Tibial nerve (tissue), 4 donors: ENCODE results near the gene GSTP1.

Experiments
- CTCF ChIP-seq, 5 experiments: fragments of 200-600 bp in 3 of 5; fragments of 450-650 bp in 2 of 5; sonication (generic) in 3 of 5; IDR thresholded peaks; one replicate each; pipeline ENCODE4 v1.5.1; 2016 to 2019; ENCODE audit warnings: antibody characterized with exemption in 5 of 5, mild to moderate bottlenecking in 3 of 5, moderate library complexity in 2 of 5
- EP300 ChIP-seq, 2 donors: sonication (generic); formaldehyde crosslinking; IDR thresholded peaks; one replicate each; pipeline ENCODE4 v1.6.1; 2017; ENCODE audit warnings: antibody characterized with exemption in 2 of 2, mild to moderate bottlenecking in 1 of 2
- POLR2A ChIP-seq, 2 donors: fragments of 450-650 bp; IDR thresholded peaks; one replicate each; pipeline ENCODE4 v1.6.1; 2017; ENCODE audit warnings: antibody characterized with exemption in 2 of 2, mild to moderate bottlenecking in 2 of 2, moderate library complexity in 2 of 2

GRCh38 chr11:67571443-67571842, 12.2 kb upstream of the GSTP1 start:
- TF ChIP-seq POLR2A (IDR thresholded peaks at IDR 0.05) (no peak), CTCF (IDR thresholded peaks at IDR 0.05) (no peak), EP300 (IDR thresholded peaks at IDR 0.05) (no peak)
